Fibroblast of lung (primary cell): ENCODE data around the gene LSR. TPM values are rescaled to one million over a fixed set of nuclear protein-coding genes. Genes with fewer than 3 reads are reported as not detected.

Source experiments
- DNase-seq, 2 donors: peaks; one replicate each; pipeline versions ENCODE4 v3.0.0 to v3.0.0-alpha.2; 2010; ENCODE audit warnings: low read depth in 2 of 2
- H2AFZ ChIP-seq: 2 replicates; pipeline ENCODE4 v1.5.1; 2012; ENCODE audit warnings: low read length, control low read depth, inconsistent platforms
- H3K27ac ChIP-seq: 2 replicates; pipeline ENCODE4 v1.5.1; 2011; ENCODE audit warnings: low read length, control low read depth; ENCODE audit not compliant: insufficient read depth
- H3K27me3 ChIP-seq: 2 replicates; pipeline ENCODE4 v1.5.1; 2011; ENCODE audit warnings: mild to moderate bottlenecking, low read length; ENCODE audit not compliant: control insufficient read depth, insufficient read depth
- H3K36me3 ChIP-seq: 2 replicates; pipeline ENCODE4 v1.5.1; 2011; ENCODE audit warnings: low read length; ENCODE audit not compliant: control insufficient read depth, insufficient read depth
- H3K4me1 ChIP-seq: 2 replicates; pipeline ENCODE4 v1.5.1; 2011; ENCODE audit warnings: low read length; ENCODE audit not compliant: control insufficient read depth, insufficient read depth; ENCODE audit errors: extremely low read depth
- H3K4me2 ChIP-seq: 2 replicates; pipeline ENCODE4 v1.5.1; 2011; ENCODE audit warnings: low read length, control low read depth; ENCODE audit not compliant: insufficient read depth; ENCODE audit errors: extremely low read depth
- H3K4me3 ChIP-seq, 4 experiments: fragments of 200-600 bp in 1 of 4; sonication (generic) in 1 of 4; replicated peaks in 1 of 4; 2 replicates each; pipeline ENCODE4 v1.5.1; 2011 to 2016; ENCODE audit warnings: low read length in 4 of 4, low read depth in 3 of 4, mild to moderate bottlenecking in 3 of 4, control low read depth in 2 of 4, inconsistent platforms in 1 of 4, mixed read lengths in 1 of 4; ENCODE audit not compliant: insufficient read depth in 1 of 4; ENCODE audit errors: control extremely low read depth in 1 of 4
- H3K79me2 ChIP-seq: 2 replicates; pipeline ENCODE4 v1.5.1; 2012; ENCODE audit warnings: mild to moderate bottlenecking, low read length, inconsistent platforms; ENCODE audit not compliant: control insufficient read depth, insufficient read depth
- H3K9ac ChIP-seq: 2 replicates; pipeline ENCODE4 v1.5.1; 2011; ENCODE audit warnings: mild to moderate bottlenecking, low read length, control low read depth; ENCODE audit not compliant: insufficient read depth
- H3K9me3 ChIP-seq: 2 replicates; pipeline ENCODE4 v1.5.1; 2012; ENCODE audit warnings: low read depth, low read length; ENCODE audit not compliant: control insufficient read depth, insufficient read depth
- H4K20me1 ChIP-seq: 2 replicates; pipeline ENCODE4 v1.5.1; 2011; ENCODE audit warnings: low read length; ENCODE audit not compliant: control insufficient read depth, insufficient read depth; ENCODE audit errors: extremely low read depth
- CTCF ChIP-seq, 2 donors: IDR thresholded peaks in 1 of 2; conservative IDR thresholded peaks in 1 of 2; 1 replicate in 1 of 2; 2 replicates in 1 of 2; pipeline ENCODE4 v1.5.1; 2011 to 2012; ENCODE audit warnings: low read length in 2 of 2, control low read depth in 1 of 2, inconsistent platforms in 1 of 2, low read depth in 1 of 2, mild to moderate bottlenecking in 1 of 2
- EZH2 ChIP-seq: IDR thresholded peaks from 2 replicates; pipeline ENCODE4 v1.5.1; 2012; ENCODE audit warnings: low read length, control low read depth, mild to moderate bottlenecking; ENCODE audit errors: missing control alignments
- polyA plus RNA-seq, 2 donors: library from polyadenylated mRNA; depleted of rRNA in 1 of 2; stranded (reverse) in 1 of 2; unstranded in 1 of 2; fragments of >200 nt; gene quantifications; 2 replicates each; pipeline ENCODE4 v1.2.1, GENCODE V29; 2011 to 2012; ENCODE audit warnings: missing spikeins in 1 of 2
- total RNA-seq: library from RNA; depleted of rRNA; stranded (reverse); fragments of >200 nt; gene quantifications from 2 replicates; pipeline ENCODE4 v1.2.1, GENCODE V29; 2014

LSR gene
- total and polyA plus RNA-seq, 2 donors (not counting 1 experiment from before 2014, with no cell fraction given), result 0.31 to 0.33 TPM

- H4K20me1 ChIP-seq, result no peaks in the 10 kb centered on the region
- no peak overlapping the region for H3K4me3 ChIP-seq
- H3K4me1 ChIP-seq, result no peaks in the 10 kb centered on the region
- H3K27ac ChIP-seq, result no peak overlapping the region
- no peaks in the 10 kb centered on the region for H3K36me3 ChIP-seq
- no peak for DNase-seq
- no peak overlapping the region for H3K4me2 ChIP-seq
- H3K9me3 ChIP-seq, result no peaks in the 10 kb centered on the region
- H3K79me2 ChIP-seq, result no peaks in the 10 kb centered on the region
- H3K27me3 ChIP-seq, result peaks cover 7% of the 10 kb centered on the region
- no peak overlapping the region for H2AFZ ChIP-seq
- H3K9ac ChIP-seq, result no peak overlapping the region
- TF ChIP-seq EZH2 (no peak), CTCF (conservative IDR thresholded peaks at IDR 0.05 in 1 of 2, IDR thresholded peaks at IDR 0.05 in 1 of 2; ENCODE audit: low read depth in 1 of 2, low read length in 2 of 2) (no peak)
These were observed 48.1 kb downstream of the LSR start for GRCh38 chr19:35296644-35297514.

- no peak overlapping the region for H3K9ac ChIP-seq
- H3K4me3 ChIP-seq, result no peak overlapping the region
- no peak overlapping the region for H3K4me2 ChIP-seq
- H2AFZ ChIP-seq, result no peak overlapping the region
- H4K20me1 ChIP-seq, result no peaks in the 10 kb centered on the region
- H3K27ac ChIP-seq, result no peak overlapping the region
- H3K27me3 ChIP-seq, result peaks cover 7% of the 10 kb centered on the region
- no peaks in the 10 kb centered on the region for H3K79me2 ChIP-seq
- TF ChIP-seq CTCF (conservative IDR thresholded peaks at IDR 0.05 in 1 of 2, IDR thresholded peaks at IDR 0.05 in 1 of 2; ENCODE audit: low read depth in 1 of 2, low read length in 2 of 2) (no peak), EZH2 (no peak)
- no peak for DNase-seq
- H3K9me3 ChIP-seq, result no peaks in the 10 kb centered on the region
- H3K4me1 ChIP-seq, result no peaks in the 10 kb centered on the region
- no peaks in the 10 kb centered on the region for H3K36me3 ChIP-seq
These were observed 48.7 kb downstream of the LSR start for GRCh38 chr19:35297515-35297848.

- Histone ChIP-seq H3K4me1 (no peaks in the 10 kb centered on the region), H3K27me3 (peaks cover 6% of the 10 kb centered on the region), H3K9me3 (no peaks in the 10 kb centered on the region), H3K9ac (no peak overlapping the region), H3K79me2 (no peaks in the 10 kb centered on the region), H2AFZ (no peak overlapping the region), H4K20me1 (no peaks in the 10 kb centered on the region), H3K4me3 (no peak overlapping the region), H3K36me3 (no peaks in the 10 kb centered on the region), H3K27ac (no peak overlapping the region), H3K4me2 (no peak overlapping the region)
- TF ChIP-seq EZH2 (no peak), CTCF (conservative IDR thresholded peaks at IDR 0.05 in 1 of 2, IDR thresholded peaks at IDR 0.05 in 1 of 2; ENCODE audit: low read depth in 1 of 2, low read length in 2 of 2) (no peak)
- no peak for DNase-seq
These were observed 49.1 kb downstream of the LSR start for GRCh38 chr19:35297922-35298321.
